Gastroesophageal sphincter (tissue), 3 donors: ENCODE data around the gene CDH24.

ENCODE experiments used
- EP300 ChIP-seq: sonication (generic); formaldehyde crosslinking; IDR thresholded peaks from one replicate; pipeline ENCODE4 v1.6.1; 2017; ENCODE audit warnings: antibody characterized with exemption, mild to moderate bottlenecking
- POLR2A ChIP-seq, 2 donors: fragments of 450-650 bp; IDR thresholded peaks; one replicate each; pipeline ENCODE4 v1.6.1; 2017; ENCODE audit warnings: antibody characterized with exemption in 2 of 2, mild to moderate bottlenecking in 2 of 2, moderate library complexity in 1 of 2
- POLR2AphosphoS5 ChIP-seq: sonication (generic); formaldehyde crosslinking; IDR thresholded peaks from one replicate; pipeline ENCODE4 v1.6.1; 2017; ENCODE audit warnings: antibody characterized with exemption
- TF ChIP-seq, protein P1 (sequence below), 4 experiments: fragments of 200-600 bp in 2 of 4; fragments of 450-650 bp in 2 of 4; sonication (generic) in 1 of 4; IDR thresholded peaks; one replicate each; pipeline ENCODE4 v1.5.1; 2017 to 2019; ENCODE audit warnings: antibody characterized with exemption in 4 of 4, mild to moderate bottlenecking in 2 of 4, moderate library complexity in 2 of 4

- TF ChIP-seq, protein P1, sequence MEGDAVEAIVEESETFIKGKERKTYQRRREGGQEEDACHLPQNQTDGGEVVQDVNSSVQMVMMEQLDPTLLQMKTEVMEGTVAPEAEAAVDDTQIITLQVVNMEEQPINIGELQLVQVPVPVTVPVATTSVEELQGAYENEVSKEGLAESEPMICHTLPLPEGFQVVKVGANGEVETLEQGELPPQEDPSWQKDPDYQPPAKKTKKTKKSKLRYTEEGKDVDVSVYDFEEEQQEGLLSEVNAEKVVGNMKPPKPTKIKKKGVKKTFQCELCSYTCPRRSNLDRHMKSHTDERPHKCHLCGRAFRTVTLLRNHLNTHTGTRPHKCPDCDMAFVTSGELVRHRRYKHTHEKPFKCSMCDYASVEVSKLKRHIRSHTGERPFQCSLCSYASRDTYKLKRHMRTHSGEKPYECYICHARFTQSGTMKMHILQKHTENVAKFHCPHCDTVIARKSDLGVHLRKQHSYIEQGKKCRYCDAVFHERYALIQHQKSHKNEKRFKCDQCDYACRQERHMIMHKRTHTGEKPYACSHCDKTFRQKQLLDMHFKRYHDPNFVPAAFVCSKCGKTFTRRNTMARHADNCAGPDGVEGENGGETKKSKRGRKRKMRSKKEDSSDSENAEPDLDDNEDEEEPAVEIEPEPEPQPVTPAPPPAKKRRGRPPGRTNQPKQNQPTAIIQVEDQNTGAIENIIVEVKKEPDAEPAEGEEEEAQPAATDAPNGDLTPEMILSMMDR (IDR thresholded peaks at IDR 0.05): peak; percentile 30 to 61 (median 54)
- TF ChIP-seq POLR2A (IDR thresholded peaks at IDR 0.05) (no peak), POLR2AphosphoS5 (no peak), EP300 (no peak)
These were observed 19.6 kb upstream of the CDH24 start for GRCh38 chr14:23076785-23077408.
